CMK (cell line): ENCODE results near the gene RNF6.
"Not testable (repeated sequence)": the region's sequence is repeated elsewhere in the genome, so short reads cannot be mapped to it uniquely, and the experiment has no call there.

Experiments
- DNase-seq: peaks from one replicate; pipeline ENCODE4 v3.0.0-alpha.2; 2010; ENCODE audit warnings: low read depth

Gene RNF6

DNA sequence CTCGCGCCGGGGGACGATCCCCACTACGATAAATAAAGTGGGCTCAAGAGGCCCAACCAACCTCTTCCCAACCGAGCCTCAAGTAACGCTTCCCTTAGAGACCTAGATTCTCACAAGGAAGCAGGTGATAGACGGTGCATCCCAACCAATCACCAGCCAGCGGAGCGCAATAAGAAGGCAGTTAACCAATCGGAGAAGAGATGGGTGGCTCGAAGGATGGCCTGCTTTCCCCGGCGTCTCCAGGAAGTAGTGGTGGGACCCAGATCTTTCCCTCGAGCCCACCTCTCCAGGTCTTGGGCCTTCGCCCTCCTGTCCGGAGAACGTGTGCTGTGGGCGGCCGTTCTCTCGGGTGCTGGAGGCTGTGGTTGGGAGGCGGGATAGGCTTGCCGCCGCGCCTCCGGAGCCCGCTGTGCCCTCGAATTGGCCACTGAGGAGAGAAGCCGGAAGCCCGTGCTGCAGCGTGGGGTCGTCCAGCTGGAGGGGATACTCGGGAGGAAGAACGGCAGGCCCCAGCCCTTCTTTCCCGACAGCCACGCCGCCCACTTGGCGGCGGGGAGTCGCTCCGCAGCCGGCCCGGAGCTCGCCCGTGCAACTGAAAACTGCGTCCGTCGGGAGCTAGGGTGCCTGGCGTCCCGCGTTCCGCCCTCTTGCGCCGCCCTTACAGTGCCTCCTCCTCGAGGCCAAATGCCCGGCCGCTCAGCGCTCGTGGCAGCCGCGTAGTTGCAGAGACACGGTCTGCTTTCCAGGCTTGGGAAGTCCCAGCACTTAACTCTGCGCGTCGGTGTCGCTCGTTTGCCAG lies at the start of gene RNF6:
Gene RNF6 (minus strand): TSS at position 594 of the 799 bp plus-strand sequence. CDS start 2,665 bp downstream, outside the sequence.
- DNase-seq, result peak; percentile 79

DNA sequence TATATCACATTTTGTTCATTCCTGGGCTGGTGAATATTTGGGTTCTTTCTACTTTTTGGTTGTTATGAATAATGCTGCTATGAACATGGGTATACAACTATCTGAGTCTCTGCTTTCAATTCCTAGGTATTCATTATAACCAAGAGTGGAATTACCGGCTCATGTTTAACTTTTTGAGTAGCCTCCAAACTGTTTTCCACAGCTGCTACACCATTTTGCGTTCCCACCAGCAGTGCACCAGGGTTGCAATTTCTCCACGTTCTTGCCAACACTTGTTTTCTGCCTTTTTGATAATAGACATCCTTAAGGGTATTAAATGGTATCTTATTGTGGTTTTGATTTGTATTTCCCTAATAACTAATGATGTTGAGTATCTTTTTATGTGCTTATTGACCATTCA lies 48.6 kb upstream of the RNF6 start:
- no peak for DNase-seq

DNA sequence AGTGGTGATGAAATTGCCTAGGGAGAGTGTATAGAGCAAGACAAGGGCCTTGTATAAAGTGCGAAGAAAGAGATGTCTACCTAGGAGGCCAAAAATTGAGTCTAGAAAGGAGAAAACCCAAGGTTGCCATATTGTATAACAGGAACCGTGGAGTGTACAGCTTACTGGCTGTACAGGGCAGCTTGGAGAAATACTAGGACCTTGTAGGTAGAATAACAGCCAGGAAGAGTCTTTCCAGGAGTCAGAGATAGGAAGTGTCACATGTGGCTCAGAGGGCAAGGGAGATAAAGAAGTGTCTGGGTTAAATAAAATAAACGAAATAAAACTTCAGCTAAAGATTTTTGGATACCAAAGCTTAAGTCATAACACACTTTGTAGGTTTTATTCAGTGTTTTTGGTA lies 44.2 kb upstream of the RNF6 start:
- no peak for DNase-seq

DNA sequence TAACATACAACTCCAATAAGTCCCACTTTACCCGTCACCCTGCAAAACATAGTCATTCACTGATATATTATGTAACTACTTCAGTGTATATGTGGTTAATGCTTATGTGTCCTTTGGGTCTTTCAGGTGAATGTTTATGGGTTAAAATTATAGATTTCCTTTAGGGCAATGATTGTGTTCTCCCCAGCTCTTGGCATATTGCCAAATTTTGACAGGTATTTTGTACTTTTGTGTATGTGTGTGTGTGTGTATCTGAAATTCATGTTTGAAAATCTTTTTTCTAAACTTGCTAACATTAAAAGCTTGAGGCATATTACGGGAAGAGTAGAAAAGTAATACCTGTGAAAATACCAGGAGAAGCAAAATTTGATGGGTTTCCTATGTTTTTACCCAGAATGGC lies 40.0 kb upstream of the RNF6 start:
- DNase-seq, result no peak

DNA sequence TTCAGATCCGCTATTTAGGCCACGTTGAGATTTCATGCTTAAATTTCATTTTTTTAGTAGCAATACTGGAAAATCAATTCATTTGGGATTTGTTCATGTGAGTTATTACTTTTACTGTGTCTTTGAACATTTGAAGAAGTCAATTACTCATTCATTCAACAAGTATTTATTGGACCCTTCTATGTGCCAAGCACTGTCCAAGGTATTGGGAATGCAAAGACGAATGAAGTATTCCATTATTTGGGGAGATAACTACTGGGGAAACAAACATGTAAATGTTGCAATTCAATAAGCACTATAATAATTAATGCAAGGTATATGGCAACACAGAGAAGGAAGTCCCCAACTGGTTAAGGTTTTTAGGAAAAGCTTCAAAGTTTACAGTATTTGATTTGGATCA lies 37.5 kb upstream of the RNF6 start:
- DNase-seq, result no peak

DNA sequence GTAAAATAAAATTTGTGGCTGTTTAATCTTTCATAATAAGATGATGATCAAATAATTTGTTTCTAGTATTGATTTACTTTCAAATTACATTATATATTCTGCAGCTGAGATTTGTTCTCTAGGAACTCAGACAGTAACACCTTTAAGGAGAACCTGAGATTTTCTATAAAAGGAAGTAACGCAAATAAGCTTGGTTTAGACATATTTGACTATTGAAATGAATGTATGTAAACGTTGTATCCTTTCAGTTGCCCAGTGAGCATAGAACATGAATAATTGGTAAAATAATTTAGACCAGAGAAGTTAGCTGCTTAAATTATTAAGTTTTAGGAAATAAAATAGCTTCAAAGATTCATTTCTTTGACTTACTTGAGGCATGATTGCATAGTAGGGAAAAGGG lies 34.9 kb upstream of the RNF6 start:
- no peak for DNase-seq

DNA sequence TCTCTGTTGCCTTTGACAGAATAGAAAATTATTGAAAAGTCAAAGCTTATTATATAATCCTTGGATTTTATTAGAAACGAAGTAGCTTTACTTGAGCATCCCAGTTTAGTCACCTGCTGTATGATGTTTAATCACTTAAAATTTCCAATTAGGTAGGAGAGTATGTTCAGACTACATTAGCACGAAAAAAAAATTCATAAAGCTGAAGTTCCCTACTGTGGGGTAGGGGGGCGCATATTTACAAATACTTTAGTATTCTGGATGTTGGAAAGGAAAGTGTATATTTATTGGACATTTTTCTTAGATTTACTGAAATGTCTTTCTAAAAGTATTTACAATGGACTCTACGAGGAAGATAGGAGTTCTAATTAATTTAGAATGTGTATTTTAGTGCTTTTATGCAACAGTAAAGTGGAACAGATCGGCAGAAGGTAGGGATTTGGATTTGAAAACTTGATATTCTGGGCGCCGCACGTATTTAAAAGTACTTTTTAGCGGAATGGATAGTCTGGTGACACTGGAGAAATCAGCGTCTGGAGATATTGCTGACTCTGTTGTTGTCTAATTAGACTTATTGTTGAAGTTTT lies 33.7 kb upstream of the RNF6 start:
- DNase-seq, result no peak

DNA sequence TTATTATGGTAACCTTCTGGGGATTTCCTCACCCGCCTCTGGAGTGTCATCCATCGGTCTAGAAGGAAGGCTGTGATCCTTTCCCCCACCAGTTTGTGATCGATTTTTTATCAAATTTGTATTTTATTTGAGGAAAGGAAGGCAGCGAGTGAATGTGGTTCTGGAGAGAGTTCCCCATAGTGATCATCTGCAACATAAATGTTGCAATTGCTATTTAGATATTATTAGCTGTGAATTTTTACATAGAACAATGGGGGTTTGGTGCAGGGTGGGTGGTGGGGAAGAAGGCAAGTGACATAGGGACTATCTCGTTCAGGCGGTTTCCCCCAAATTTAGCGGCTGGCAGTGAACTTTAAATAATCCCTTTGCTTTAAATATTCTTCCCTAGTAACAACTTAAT lies 33.0 kb upstream of the RNF6 start:
- no peak for DNase-seq

DNA sequence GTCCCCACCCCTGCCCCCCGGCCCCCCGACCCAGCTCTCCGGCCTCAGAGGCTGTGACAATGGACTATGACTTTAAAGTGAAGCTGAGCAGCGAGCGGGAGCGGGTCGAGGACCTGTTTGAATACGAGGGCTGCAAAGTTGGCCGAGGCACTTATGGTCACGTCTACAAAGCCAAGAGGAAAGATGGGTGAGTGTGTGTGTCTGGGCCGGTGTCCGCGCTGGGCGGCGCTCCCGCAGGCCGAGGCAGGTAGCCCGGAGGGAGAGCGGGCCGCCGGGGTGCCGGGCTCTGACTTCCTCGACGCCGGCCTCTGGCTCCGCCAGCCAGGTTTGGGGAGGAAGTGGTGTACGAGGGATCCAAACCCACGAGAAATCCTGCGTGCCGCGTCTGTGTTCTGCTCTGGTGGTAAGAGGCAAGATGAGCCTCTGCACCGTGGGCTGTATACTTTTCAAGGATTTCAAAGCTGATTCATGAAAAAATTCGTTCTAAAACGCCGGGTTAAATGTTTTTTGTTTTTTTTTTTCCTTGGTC lies 32.5 kb upstream of the RNF6 start:
- DNase-seq, result no peak

DNA sequence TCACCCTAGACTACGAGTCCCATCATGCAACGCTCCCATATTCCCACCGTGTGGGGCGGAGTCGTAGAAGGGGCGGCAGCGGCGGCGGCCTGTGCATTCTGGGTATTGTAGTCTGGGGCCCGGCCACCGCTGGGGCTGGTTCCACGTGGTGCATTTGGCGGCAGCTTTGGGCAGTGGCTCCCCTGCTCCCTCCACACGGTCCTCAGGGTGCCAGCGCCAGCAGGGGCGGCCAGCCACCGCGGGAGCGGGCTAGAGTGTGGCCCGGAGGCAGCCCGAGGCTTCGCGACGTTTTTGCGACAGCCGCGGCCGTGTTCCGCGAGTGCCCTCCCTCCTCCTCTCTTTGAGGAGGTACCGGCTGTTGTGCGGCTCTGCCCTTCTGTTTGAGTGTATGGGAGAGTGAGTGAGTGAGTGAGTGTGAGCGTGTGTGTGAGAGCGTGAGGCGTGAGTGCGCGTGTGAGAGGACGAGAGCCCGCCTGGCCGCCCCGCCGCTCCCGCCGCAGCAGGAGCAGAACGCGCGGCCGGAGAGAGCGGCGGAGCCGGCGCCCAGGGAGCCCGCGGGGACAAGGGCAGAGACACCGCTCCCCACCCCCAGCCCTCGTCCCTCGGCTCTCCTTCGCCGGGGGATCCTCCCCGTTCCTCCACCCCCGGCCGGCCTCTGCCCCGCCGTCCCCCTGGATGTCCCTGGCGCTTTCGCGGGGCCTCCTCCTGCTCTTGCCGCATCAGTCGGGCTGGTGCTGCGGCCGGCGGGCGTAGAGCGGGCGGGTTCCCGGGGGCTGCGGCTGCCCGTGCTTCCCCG lies 31.9 kb upstream of the RNF6 start, which contains the start of gene CDK8:
Gene CDK8 (plus strand): TSS at position 343 of the 796 bp plus-strand sequence. CDS start 513 bp downstream, outside the sequence.
- peak; percentile 45 for DNase-seq

DNA sequence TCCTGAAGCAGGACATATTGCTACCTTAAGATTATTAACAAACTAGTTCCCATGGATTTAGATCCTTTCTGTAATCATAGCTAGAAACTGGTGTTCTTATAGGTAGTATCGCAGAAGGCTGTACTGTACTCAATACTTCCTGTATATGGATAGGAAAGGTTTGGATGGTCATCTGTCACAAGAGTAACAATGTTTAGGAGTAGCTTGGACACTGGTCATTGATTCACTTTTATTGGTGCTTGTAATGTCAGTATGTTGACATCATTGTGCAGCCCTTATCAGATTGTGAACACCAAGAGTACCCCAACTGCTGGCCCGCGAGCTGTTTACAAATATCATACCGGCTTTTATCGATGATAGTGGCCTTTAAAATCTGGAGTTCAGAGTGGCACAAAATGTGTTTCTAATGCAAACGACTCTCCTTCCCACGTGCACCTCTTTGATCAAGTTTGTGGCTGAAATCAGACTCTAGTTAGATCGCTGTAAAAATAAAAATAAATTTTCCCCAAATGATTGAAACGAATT lies 31.2 kb upstream of the RNF6 start:
- no peak for DNase-seq

DNA sequence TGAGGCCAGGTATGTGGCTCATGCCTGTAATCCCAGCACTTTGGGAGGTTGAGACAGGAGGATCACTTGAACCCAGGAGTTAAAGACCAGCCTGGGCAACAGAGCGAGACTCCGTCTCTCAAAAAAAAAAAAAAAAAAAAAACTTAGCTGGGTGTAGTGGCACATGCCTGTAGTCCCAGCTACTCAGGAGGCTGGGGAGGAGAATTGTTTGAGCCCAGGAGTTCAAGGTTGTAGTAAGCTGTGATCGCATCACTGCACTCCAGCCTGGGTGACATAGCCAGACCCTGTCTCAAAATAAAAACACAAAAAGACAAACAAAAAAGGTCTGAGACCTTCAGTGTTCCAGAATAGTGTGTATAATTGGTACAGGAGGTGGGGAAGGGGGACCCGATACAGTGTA lies 29.9 kb upstream of the RNF6 start:
- DNase-seq, result not testable (repeated sequence)

DNA sequence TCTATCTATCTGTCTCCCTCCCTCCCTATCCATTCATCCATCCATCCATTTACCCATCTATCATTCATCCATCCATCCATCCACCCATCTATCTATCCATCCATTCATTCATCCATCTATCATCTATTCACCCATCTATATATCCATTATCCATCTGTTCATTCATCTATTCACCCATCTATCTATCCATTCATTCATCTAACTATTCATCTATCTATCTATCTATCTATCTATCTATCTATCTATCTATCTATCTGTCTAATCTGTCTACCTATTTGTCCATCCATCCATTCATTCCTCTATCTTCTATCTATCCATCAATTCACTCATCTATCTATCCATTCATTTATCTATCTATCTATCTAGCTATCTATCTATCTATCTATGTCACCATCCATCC lies 27.4 kb upstream of the RNF6 start:
- no peak for DNase-seq

DNA sequence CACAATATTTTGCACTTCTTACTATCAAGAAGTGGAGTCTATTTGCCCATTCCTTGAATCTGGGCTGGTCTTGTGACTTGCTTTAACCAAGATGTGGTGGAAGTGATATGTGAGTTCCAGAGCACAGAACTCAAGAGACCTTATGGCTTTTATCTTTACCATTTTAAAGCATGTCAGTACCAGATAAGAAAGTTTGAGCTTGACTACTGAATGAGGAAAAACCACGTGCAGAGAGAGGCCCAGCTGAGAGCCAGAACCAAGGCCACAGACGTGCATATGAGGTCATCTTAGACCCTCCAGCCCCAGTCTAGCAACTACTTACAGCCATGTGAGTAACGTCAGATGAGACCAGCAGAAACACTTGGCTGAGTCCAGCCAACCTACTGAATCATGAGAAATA lies 25.5 kb upstream of the RNF6 start:
- peak; percentile 55 for DNase-seq

DNA sequence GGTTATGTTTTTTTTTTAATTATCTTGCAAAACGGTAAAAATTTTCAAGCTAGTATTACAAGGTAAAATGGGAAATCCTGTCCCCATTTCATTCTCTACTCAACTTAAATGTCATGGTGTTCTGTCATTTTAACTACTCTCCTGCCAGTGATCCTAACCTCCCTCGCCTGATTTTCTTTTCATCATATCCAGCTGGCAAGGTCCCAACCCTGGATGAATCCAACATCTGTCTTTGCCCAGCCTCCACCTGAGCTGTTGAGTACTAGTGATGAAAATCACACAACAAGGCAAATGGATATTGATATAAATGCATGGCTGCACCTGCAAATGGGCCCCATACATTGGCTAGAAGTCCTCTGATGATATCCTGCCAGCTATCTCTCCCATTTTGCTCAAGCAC lies 24.9 kb upstream of the RNF6 start:
- no peak for DNase-seq

DNA sequence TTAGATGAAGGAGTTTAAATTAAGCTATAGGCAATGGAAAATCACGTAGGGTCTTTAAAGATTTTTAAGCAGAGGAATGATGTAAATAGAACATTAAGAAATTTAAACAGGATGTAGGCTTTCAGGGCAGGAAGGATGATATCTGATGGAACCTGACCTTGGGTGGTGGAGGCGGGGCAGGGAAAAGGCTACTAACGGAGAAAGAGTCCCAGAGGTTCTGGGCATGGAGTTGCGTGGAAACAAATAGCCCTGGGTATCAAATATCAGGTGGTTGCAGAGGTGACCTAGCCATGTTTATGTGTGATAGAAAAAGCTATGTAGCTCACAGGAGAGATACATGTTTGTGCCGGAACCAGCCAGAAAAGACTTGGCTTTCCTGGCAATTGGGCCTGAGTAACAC lies 24.0 kb upstream of the RNF6 start:
- no peak for DNase-seq

DNA sequence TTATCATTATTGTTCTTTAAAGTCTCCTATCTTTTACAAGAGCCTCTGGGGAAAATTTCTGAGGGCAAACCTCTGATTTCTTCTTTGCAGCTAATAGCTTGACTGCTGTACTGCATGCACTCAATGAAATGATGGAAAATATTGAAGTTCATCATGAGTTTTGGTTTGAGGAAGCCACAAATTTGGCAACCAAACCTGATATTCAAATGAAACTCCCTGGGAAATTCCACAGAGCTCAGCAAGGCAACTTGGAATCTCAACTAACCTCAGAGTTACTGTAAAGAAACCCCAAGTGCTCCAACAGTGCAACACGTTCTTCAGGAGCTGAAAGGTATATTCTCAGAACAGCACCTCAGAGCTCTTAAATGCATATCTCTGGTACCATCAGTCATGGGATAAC lies 14.2 kb upstream of the RNF6 start:
- no peak for DNase-seq

DNA sequence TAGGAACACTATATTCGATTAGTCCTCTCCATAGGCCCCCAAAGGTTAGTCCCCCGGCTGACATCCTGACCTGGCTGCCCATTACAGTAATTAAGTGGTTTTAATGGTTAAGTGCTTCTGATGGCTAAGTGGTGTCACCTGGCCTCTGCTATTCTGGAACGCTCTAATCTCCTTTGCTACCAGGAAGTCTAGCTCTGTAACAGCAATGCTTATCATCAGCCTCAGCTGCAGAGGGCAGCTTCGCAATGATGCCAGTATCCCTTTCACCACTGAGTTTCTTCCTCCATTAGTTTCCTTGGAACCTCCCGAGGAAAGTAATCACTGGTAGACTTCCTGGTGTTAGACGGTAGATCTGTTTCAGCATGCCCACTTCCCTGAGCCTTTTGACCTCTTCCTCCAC lies 8.6 kb upstream of the RNF6 start:
- no peak for DNase-seq

DNA sequence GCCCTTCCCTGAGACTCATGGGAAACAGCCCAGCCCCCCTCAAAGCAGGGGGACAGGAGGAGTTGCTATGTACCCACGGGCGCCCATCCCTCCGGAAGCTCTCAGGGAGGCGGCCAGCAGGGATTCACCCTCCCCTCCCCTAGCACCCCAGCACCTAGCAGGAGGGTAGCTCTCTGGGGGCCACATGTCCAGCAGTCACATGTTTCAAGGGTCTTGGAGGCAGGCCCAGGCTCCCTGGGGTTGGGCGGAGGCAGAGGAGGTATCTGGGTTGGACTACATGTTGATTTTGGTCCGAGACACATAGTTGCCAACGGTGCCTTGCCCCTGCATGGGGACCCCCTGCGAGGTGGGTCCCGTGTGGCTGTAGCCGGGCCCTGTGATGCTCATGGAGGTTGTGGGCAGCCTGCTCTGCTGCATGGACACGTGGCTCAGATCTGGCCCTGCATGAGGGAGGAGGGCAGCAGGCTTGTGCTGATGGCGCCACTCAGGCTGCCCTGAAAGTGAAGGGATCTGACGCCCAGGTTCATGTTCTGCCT lies 7.0 kb upstream of the RNF6 start:
- DNase-seq, result no peak

DNA sequence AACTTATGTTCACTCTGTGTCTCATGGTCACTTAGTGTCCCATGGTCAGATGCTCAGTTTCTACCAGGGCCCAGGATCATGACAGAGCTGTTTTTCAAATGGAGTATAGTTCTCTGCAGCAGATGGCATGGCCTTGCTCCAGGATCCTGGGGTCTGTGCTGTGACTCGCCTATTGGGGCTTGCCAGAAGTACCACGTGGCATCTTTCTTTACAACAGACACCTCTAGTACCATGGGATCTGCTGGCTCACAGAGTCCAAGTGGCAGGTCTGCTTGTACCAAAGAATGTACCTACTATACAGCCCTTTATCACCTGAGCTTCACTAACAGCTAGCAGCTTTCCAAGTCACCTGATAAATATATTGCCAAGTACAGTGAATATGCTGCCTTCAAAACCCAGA lies 6.0 kb upstream of the RNF6 start:
- no peak for DNase-seq

DNA sequence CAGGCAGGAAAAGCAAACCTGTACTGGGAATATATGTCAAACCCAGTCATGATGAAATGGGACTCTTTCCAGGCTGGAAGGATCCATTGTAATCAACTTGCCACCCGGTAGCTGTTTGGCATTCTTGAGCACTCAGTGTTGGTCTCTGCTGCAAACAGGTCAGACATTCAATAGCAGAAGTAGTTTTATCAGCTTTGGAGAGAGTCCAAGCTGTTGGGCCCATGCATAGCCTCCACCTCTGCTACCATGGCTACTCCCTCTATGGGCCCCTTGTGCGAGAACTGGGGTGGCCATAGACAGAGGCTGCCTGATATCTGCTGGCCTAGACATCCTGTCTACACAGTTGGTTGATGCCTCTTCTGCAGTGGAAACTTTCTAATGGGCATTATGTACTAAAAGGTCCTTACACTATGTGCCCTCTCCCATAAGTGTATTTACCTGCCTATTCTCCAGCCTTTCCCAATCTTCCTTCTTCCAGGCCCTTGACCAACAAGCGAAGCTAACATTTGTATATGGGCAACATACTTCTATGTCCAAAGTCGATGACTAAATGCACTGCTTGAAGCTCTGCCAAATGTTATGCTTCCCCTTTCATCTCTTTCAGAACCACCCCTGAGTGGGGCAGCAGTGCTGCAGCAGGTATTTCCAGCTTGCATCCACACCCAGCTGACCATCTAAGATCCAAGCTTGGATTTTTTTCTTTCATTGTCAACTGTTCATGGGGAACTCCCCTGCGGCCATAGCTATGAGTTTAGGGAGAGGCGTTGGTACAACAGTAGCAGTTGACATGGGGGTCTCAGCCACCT lies 5.3 kb upstream of the RNF6 start:
- no peak for DNase-seq
